Erythroblast (primary cell): ENCODE measurements around the gene ZCWPW1.

Experiments used
- GATA1 ChIP-seq: IDR thresholded peaks from 2 replicates; pipeline ENCODE4 v1.6.1; 2011; ENCODE audit warnings: low read depth, mild to moderate bottlenecking, control low read depth, low read length, moderate library complexity
- POLR2A ChIP-seq: IDR thresholded peaks from 2 replicates; pipeline ENCODE4 v1.6.1; 2011; ENCODE audit warnings: mild to moderate bottlenecking, low read length

- no peak for TF ChIP-seq POLR2A
- no peak for TF ChIP-seq GATA1
Measured at GRCh38 chr7:100472854-100473499, 44.5 kb upstream of the ZCWPW1 start.
